B cell (primary cell): ENCODE results near the gene MCM10. TPM values are rescaled to one million over a fixed set of nuclear protein-coding genes. Genes with fewer than 3 reads are reported as not detected.

Source experiments
- ATAC-seq: fragments of 200-7000 bp; cut with Tn5 transposase; one replicate; pipeline ENCODE4 v1.10.0; 2021; ENCODE audit warnings: low read depth, mild to moderate bottlenecking, moderate number of reproducible peaks, moderate library complexity
- CTCF ChIA-PET: fragments of 350-600 bp; sonication (Branson Sonifier 250); formaldehyde crosslinking; loops from one replicate; lab custom pipeline; 2021; ENCODE audit warnings: antibody characterized with exemption, inconsistent platforms; lab: Charles Lee
- POLR2A ChIA-PET: fragments of 350-600 bp; sonication (Branson Sonifier 250); formaldehyde crosslinking; loops from one replicate; lab custom pipeline; 2021; ENCODE audit warnings: antibody characterized with exemption; lab: Charles Lee
- DNase-seq: peaks from one replicate; pipeline ENCODE4 v3.0.0; 2013
- H2AFZ ChIP-seq: 2 replicates; pipeline ENCODE4 v1.6.1; 2012; ENCODE audit warnings: mild to moderate bottlenecking, low read depth, low read length; ENCODE audit not compliant: insufficient read depth, poor library complexity, severe bottlenecking
- H3K27ac ChIP-seq, 2 donors: 1 replicate in 1 of 2; 2 replicates in 1 of 2; pipeline ENCODE4 v1.5.1; 2012 to 2013; ENCODE audit warnings: low read length in 2 of 2, mild to moderate bottlenecking in 2 of 2, moderate library complexity in 1 of 2
- H3K27me3 ChIP-seq, 4 experiments: fragments of 200-600 bp in 1 of 4; sonication (generic) in 1 of 4; replicated peaks in 1 of 4; 1 replicate in 2 of 4; 2 replicates in 2 of 4; pipeline versions ENCODE4 v1.6.1 to v1.7.0; 2013 to 2016; ENCODE audit warnings: low read length in 3 of 4, mild to moderate bottlenecking in 2 of 4, mixed read lengths in 1 of 4, moderate library complexity in 1 of 4; ENCODE audit not compliant: insufficient read depth in 4 of 4, control insufficient read depth in 3 of 4; ENCODE audit errors: control extremely low read depth in 1 of 4
- H3K36me3 ChIP-seq, 2 experiments: replicated peaks in 1 of 2; 1 replicate in 1 of 2; 2 replicates in 1 of 2; pipeline versions ENCODE4 v1.6.1 to v1.7.1; 2013; ENCODE audit warnings: low read length in 1 of 2; ENCODE audit not compliant: insufficient read depth in 2 of 2, control insufficient read depth in 1 of 2; ENCODE audit errors: control extremely low read depth in 1 of 2, extremely low read depth in 1 of 2
- H3K4me1 ChIP-seq, 2 donors: fragments of 200-600 bp in 1 of 2; sonication (generic) in 1 of 2; 1 replicate in 1 of 2; 2 replicates in 1 of 2; pipeline versions ENCODE4 v1.5.1 to v1.6.1; 2013 to 2017; ENCODE audit warnings: low read length in 2 of 2; ENCODE audit not compliant: control insufficient read depth in 2 of 2, insufficient read depth in 2 of 2
- H3K4me2 ChIP-seq: replicated peaks from 2 replicates; pipeline ENCODE3; 2012; ENCODE audit warnings: mild to moderate bottlenecking, low read depth, low read length; ENCODE audit not compliant: poor library complexity, severe bottlenecking
- H3K4me3 ChIP-seq, 5 experiments: fragments of 200-600 bp in 1 of 5; sonication (generic) in 1 of 5; 1 replicate in 3 of 5; 2 replicates in 2 of 5; pipeline versions ENCODE4 v1.5.1 to v1.7.0; 2011 to 2016; ENCODE audit warnings: low read length in 4 of 5, mild to moderate bottlenecking in 4 of 5, low read depth in 2 of 5, control low read depth in 1 of 5, moderate library complexity in 1 of 5; ENCODE audit not compliant: insufficient read depth in 1 of 5; ENCODE audit errors: control extremely low read depth in 1 of 5, extremely low read depth in 1 of 5
- H3K79me2 ChIP-seq: fragments of 200-600 bp; sonication (generic); one replicate; pipeline ENCODE4 v1.6.0; 2016; ENCODE audit warnings: low read length; ENCODE audit not compliant: control insufficient read depth, insufficient read depth
- H3K9ac ChIP-seq: fragments of 200-600 bp; sonication (generic); 2 replicates; pipeline ENCODE4 v1.6.1; 2017; ENCODE audit warnings: mild to moderate bottlenecking, low read length, moderate library complexity
- H3K9me3 ChIP-seq, 3 donors: one replicate each; pipeline versions ENCODE4 v1.6.1 to v1.7.1; 2013; ENCODE audit warnings: low read length in 2 of 3; ENCODE audit not compliant: control insufficient read depth in 2 of 3, insufficient read depth in 1 of 3; ENCODE audit errors: control extremely low read depth in 1 of 3
- H4K20me1 ChIP-seq: 2 replicates; pipeline ENCODE4 v1.6.0; 2012; ENCODE audit warnings: mild to moderate bottlenecking, low read length; ENCODE audit not compliant: insufficient read depth, control insufficient read depth, poor library complexity, severe bottlenecking
- H3K27ac Mint-ChIP-seq: one replicate; pipeline ENCODE4 v1.8.0; 2021; ENCODE audit warnings: mixed read lengths
- H3K27me3 Mint-ChIP-seq: one replicate; pipeline ENCODE4 v1.8.0; 2021; ENCODE audit warnings: mixed read lengths
- H3K4me1 Mint-ChIP-seq: one replicate; pipeline ENCODE4 v1.8.0; 2021; ENCODE audit warnings: mixed read lengths
- H3K4me3 Mint-ChIP-seq: one replicate; pipeline ENCODE4 v1.8.0; 2021; ENCODE audit warnings: mixed read lengths
- H3K9me3 Mint-ChIP-seq: one replicate; pipeline ENCODE4 v1.8.0; 2022; ENCODE audit warnings: mixed read lengths; ENCODE audit not compliant: insufficient read depth
- CTCF ChIP-seq: fragments of 200-600 bp; IDR thresholded peaks from one replicate; pipeline ENCODE4 v1.8.0; 2022; ENCODE audit warnings: antibody characterized with exemption, mild to moderate bottlenecking
- EZH2 ChIP-seq: IDR thresholded peaks from 2 replicates; pipeline ENCODE4 v1.6.1; 2012; ENCODE audit warnings: borderline replicate concordance, low read depth, mild to moderate bottlenecking, moderate library complexity, low read length; ENCODE audit not compliant: insufficient read depth, poor library complexity, severe bottlenecking
- WGBS: methylation state at CpG from one replicate; pipeline ENCODE4 v1.1.5; 2013; ENCODE audit warnings: missing lambda C conversion rate; ENCODE audit not compliant: insufficient coverage; 5-methylcytosine and 5-hydroxymethylcytosine counted together
- intact Hi-C: fragments of 100-400 bp; cut with micrococcal nuclease; formaldehyde crosslinking; loops from one replicate; pipeline ENCODE4 v1.10.0; 2022
- polyA minus RNA-seq: library from RNA; depleted of rRNA, polyadenylated mRNA; stranded (reverse); fragments of >200 nt; gene quantifications from 2 replicates; pipeline ENCODE4 v1.2.3, GENCODE V29; 2012
- polyA plus RNA-seq: library from polyadenylated mRNA; depleted of rRNA; stranded (reverse); fragments of >200 nt; gene quantifications from 2 replicates; pipeline ENCODE4 v1.2.3, GENCODE V29; 2012
- total RNA-seq, 2 donors: library from RNA; stranded (reverse); fragments of 120-200 nt in 1 of 2; gene quantifications; 1 replicate in 1 of 2; 2 replicates in 1 of 2; pipeline versions ENCODE4 v1.2.3 to v1.2.4, GENCODE V29; 2013 to 2022

MCM10 gene
- total RNA-seq (0.15 and 0.42 TPM in 2 replicates), polyA plus RNA-seq (0.12 and 0.88 TPM in 2 replicates), polyA minus RNA-seq (0.26 and 0.93 TPM in 2 replicates)
- 0.68 TPM for total RNA-seq (2013)

- ChIA-PET CTCF (interaction anchor here (0.6 to 4.6 kb wide), 14 partner anchors 10 to 425 kb away, joined by 3 to 41 read pairs (median 3); partner anchors contain the start of genes PHYH and PRPF18), POLR2A (interaction anchor here (1.7 kb wide), 1 partner anchor 141 kb away, joined by 5 read pairs; no protein-coding TSS in a partner anchor)
- intact Hi-C loops: loop anchor here (1.0 to 5.0 kb wide), 5 partner anchors 62 to 371 kb away; no protein-coding TSS in a partner anchor
- no peaks in the 10 kb centered on the region for H4K20me1 ChIP-seq
- peak within 1 kb of the TSS; percentile 34 to 82 (median 63) for H3K4me3 ChIP-seq
- H3K9me3 ChIP-seq: no peaks in the 10 kb centered on the region
- Mint-ChIP-seq H3K27me3 (no peaks in the 10 kb centered on the region), H3K4me1 (peaks cover 14% of the 10 kb centered on the region), H3K9me3 (no peaks in the 10 kb centered on the region), H3K27ac (peak within 1 kb of the TSS; percentile 81), H3K4me3 (peak within 1 kb of the TSS; percentile 93)
- peak; percentile 97 for DNase-seq
- H3K27me3 ChIP-seq: no peaks in the 10 kb centered on the region
- H3K9ac ChIP-seq: peak within 1 kb of the TSS; percentile 82
- peak; percentile 100 for ATAC-seq
- WGBS: under 1% methylated on average over 55 of the region's 56 CpGs
- H3K79me2 ChIP-seq: peaks cover 6% of the 10 kb centered on the region
- peaks cover 10 to 12% of the 10 kb centered on the region in 2 donors for H3K4me1 ChIP-seq
- peak within 1 kb of the TSS in 1 of 2 donors; percentile 54 for H3K27ac ChIP-seq
- H3K36me3 ChIP-seq: no peaks in the 10 kb centered on the region
- H3K4me2 ChIP-seq: peak within 1 kb of the TSS; percentile 98
- peak within 1 kb of the TSS; percentile 93 for H2AFZ ChIP-seq
- TF ChIP-seq EZH2: no peak
- peak; percentile 89 for TF ChIP-seq CTCF
These were observed at the start of gene MCM10 for GRCh38 chr10:13160934-13161856. Gene MCM10 (plus strand): TSS chr10:13161558. CDS start chr10:13164203, 2,645 bp downstream.
